HG02623 (cell line): Measurements from ENCODE around the gene PTPN14.
"Not testable (repeated sequence)": the region's sequence is repeated elsewhere in the genome, so short reads cannot be mapped to it uniquely, and the experiment has no call there.

ENCODE experiments used
- ATAC-seq: cut with Tn5 transposase; IDR thresholded peaks from one replicate; pipeline ENCODE4 v1.9.1; 2021; ENCODE audit warnings: moderate library complexity; ENCODE audit not compliant: unreplicated experiment

The PTPN14 gene

DNA sequence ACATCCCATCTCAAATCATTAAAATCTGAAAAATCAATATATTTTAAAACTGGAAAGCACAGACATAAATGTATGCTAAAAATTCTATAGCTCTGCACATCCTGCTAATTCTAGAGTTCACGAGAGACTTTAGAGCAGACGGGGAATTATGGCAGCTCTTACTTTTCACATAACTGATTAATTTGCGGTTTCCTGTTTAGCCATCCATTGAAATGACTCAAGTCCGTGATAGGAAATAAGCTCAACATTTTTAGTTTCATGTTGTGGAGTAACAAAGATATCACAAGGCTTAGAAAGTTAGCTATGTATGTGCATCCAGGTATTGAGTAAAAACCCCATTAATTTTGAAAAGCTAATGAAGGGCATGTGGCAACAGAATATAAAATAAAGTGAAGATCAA, 147.2 kb downstream of the PTPN14 start:
- ATAC-seq, result no peak

- no peak for ATAC-seq
Measured at GRCh38 chr1:214403431-214403830, 148.0 kb downstream of the PTPN14 start.

DNA sequence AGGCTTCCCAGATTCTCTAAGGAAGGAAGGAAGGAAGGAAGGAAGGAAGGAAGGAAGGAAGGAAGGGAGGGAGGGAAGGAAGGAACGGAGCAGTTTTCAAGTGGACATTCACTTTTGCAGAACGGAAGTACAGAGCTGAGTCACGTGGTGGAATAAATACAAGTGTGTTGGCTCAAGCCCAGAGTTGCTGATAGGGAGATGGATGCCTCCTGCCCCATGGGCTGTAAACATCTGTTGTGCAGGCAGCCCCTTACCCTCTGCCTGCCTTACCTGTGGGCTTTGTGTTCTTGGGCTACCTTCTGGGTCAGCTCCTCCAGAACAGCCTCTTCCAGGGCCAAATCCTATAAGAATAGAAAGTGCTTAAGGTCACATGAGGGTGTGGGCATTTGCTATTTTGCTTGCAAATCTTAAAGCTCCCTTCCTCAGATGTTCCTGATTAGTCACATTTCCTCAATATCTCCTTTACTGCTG, 148.8 kb downstream of the PTPN14 start:
- no peak for ATAC-seq

DNA sequence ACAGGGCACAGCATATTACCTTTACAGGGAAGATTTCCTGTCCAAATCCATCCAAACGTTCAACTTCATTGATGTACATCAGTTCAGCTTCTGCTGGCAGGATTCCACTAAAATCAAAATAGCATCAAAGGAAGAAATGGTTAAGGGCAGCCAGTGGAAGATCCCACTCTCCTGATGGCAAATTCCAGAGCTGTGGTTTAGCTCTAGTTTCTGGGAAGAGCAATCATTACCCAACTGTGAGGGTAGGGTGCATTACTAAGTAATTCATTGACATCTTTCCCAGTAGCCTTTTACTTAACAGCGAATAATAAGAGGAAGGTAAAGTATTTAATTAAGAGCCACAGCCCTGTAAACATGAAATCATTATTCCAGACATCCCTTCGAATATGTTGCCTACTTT, 149.7 kb downstream of the PTPN14 start:
- ATAC-seq, result no peak

- ATAC-seq, result no peak
Measured at GRCh38 chr1:214400131-214400530, 151.3 kb downstream of the PTPN14 start.

DNA sequence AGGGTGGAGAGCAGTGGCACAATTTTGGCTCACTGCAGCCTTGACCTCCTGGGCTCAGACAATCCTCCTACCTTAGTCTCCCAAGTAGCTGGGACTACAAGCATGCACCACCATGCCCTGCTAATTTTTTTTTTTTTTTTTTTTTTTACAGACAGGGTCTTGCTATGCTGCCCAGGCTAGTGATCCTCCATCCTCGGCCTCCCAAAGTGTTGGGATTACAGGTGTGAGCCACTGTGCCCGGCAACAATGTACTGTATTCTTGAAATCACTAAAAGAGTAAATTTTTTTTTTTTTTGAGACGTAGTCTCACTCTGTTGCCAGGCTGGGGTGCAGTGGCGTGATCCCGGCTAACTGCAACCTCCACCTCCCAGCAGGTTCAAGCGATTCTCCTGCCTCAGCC, 152.9 kb downstream of the PTPN14 start:
- ATAC-seq, result no peak

- ATAC-seq, result no peak
Measured at GRCh38 chr1:214397497-214397896, 153.9 kb downstream of the PTPN14 start.

DNA sequence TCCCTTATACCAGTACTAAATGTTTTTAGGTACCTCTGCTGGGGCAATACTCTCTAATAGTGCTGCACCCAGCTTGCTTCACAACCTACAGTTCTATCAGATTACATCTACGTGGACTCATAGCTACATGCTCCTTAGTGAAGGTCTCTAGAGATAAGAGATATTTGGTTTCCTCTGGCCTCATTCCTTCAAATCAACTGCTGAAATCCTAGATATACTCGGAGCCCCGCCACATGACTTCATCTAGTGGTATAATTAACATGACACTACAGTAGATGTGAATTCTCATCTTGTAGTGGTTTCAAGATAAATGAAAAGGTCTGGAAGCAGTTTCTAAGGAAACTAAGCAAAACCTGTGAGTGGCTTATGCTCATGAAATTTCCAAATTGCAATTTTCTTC, 155.1 kb downstream of the PTPN14 start:
- no peak for ATAC-seq

GRCh38 chr1:214394569-214394968, 156.8 kb downstream of the PTPN14 start:
- ATAC-seq, result not testable (repeated sequence)

- no peak for ATAC-seq
Measured at GRCh38 chr1:214393086-214393485, 158.3 kb downstream of the PTPN14 start.

DNA sequence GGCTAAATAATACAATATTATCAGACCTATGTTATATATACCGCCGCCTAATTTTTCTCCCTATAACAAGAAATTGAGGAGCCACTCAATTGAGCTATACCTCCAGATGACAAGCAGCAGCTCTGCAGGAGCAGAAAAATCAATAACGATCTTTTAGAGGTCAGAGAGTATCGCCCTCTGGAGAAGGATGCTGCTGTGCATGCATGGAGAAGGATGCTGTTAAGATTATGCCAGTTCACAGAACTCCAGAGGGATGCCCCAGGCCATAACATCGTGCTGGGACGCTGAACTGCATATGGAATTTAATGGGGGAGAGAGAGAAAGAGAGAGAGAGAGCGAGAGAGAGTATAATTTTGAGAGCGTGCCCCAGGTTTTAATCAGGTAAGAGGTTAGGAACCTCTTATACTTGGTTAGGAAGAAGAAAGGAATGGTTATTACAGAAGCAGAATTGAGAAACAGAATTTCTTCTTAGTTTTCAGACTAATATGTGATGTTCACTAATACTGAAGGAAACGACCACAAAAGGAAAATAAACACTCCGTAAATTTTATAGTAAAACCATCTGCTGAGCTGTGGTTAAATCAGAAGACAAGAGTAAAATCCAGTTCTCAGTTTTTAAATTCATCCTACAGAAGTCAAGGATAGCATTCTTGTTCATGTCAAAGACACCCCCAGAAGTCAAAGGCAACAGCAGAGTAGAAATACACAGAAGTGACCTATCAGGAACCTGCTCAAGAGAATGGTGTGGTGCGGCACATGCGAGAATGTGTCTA, 159.3 kb downstream of the PTPN14 start:
- ATAC-seq, result no peak

GRCh38 chr1:214389734-214390133, 161.7 kb downstream of the PTPN14 start:
- no peak for ATAC-seq

GRCh38 chr1:214386747-214387146, 164.7 kb downstream of the PTPN14 start:
- ATAC-seq, result no peak

GRCh38 chr1:214386333-214386732, 165.1 kb downstream of the PTPN14 start:
- no peak for ATAC-seq

DNA sequence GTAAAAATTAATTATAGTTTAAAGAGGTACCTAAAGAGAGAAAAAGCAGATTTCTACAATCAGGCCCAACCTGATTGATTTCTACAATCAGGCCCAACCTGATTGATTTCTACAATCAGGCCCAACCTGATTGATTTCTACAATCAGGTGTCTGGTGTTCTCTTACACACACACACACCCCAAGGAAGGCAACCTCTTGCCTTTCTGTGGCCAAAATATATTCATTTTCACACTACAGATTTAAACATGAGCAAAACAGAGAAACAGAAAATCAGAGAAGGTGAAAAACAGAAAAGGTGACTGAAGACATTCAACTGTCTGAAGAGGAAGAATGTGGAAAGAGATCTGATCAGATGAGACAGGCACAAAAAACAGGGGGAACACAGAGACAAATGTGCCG, 166.0 kb downstream of the PTPN14 start:
- no peak for ATAC-seq

DNA sequence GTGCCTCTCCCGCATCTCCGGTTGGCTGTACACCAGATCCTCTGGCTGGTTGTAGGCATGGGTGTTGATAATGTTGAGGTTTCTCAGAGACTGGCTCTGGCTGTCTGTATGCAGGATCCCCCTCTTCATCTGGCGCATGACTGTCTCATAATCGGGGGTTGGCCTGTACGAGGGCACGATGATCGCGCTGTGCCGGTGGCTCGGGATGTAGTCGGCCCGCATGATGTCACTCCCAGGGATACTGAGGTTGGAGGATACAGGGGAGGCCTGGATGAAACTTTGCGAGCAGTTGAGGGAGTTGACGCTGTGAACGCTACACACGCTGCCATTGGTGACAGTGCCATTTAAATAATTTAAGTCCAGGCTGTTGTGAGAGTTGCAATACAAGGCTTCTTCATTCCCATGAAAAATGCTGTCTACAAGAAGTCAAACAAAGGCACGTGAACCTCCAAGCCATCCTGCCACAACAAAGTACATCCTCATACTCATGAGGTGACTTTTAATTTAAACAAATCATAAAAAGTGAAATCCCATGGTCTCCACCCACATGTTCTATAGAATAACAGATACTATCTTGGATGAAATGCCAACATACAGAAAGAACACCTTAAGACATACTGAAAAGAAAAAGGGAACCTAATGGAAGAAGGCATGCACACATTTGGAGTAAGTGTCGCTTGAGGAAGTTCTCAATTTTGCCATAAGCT, 166.9 kb downstream of the PTPN14 start:
- ATAC-seq, result no peak

DNA sequence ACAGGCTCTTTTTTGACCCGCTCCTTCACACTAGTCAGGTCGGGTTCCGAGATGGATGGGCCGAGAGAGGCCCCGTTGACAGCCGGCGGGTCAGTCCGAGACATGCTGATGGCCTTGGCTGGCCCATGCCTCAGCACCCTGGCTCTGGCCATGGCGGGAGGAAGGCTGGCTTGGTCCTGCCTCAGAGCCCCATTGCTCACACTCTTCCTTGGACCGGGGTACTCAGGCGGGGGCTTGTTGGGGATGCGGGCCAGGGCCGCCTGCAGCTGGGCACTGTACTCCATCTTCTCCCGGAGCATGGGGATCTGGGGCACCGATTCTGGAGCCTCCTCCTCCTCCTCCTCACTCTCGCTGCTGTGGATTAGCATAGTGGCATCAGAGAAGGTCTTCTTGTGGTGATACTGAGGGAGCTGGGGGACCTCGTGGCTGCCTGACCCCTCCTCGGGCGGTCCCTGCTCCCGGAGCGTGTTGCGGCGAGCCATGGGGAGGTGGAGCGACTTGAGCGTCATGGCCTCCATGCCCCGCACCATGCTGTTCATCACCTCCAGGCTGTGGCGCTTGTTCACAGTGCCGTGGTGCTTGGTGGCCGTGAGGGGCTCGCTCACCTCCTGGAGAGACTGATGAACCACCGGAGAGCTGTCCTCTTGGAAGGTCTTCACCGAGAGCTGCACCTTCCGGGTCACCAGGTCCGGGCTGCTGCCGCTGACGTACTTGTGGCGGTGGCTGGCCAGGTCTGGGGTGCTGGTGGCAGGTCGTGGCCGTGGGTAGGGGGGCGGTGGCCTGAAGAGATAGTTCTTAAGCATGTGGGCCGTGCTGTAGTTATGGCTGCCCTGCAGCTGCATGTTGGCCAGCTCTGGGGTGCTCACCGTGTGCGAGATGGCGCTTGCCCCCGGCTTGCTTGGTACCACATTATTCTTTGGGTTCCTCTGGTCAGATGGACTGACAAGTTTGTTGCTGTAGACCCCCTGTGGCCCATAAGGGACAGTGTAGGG, 167.7 kb downstream of the PTPN14 start:
- no peak for ATAC-seq

DNA sequence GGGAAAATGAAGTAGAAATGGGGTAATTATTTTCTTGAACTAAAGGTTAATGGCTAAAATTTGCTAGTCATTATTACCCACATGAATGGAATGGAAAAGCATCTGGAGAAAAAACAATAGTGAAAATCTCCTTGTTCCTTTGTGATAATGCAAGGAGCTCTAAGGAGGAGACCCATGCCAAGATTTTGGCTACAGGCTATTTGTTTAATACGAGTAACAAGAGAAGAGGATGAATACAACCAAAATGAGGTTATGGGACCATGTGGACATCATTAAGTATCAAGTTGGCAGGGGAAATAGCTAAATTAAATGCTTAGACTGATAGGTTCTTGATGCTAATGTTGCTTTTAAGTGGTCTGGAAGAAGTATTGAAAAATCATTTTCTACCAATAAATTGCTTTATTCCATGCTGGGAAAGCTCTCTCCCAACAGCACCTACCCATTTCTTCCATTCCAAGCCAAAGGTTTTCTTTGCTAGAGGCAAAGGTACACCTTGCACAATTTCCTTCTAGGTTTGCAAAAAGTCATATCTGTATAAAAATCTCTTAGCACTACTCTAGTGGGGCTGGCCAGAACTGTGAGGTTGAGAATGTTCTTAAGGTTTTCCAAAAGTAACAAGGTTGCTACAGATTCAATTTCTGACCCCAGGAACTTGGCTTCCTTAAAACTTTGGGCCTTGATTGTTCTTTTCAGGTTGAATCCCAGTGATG, 170.3 kb downstream of the PTPN14 start:
- ATAC-seq, result no peak

DNA sequence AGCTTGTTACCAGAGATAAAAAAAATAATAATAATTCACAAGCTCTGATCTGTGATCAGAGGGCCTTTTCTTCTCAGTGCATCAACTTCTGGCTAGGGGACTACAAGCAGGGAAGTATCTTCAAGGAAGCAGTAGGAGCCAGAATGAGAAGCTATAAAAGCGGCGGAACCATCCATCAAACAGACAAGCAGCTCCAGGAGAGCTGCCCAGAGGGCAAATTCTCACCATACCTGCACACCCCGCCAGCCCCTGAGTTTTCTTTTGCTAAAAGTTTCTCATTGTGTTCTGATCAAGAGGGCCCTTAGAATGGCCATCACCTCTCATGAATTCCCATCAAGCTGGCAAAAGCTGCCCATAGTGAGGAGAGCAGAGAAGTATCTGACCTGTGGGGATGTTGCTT, 171.0 kb downstream of the PTPN14 start:
- no peak for ATAC-seq

DNA sequence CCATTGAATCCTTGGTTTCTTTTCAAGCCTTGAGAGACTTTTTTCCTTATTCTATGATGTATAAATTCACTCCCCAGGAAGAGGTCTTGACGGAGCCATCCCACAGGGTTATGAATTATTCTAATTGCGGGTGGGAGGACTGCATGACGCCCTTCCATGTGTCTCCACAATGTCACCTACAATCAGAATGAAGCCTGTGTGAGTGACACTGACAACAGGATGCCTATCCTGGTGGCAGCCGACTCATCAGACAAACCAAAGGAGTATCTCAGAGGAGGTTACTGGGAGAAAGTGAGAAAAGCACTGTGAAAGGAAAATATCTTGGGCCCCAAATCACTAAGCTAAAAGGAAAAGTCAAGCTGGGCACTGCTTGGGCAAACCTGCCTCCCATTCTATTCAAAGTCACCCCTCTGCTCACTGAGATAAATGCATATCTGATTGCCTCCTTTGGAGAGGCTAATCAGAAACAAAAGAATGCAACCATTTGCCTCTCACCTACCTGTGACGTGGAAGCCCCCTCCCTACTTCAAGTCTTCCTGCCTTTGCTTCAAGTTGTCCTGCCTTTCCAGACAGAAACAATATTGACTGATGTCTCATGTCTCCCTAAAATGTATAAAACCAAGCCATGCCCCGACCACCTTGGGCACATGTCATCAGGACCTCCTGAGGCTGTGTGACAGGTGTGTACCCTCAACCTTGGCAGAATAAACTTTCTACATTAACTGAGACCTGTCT, 172.0 kb downstream of the PTPN14 start:
- ATAC-seq, result no peak
